ENCODE data around the gene SYNGR2.
A peak's percentile ranks its signal among the peaks of the same experiment; 100 is the strongest.

Gene SYNGR2

GRCh38 chr17:78208486-78208885, 40.1 kb downstream of the SYNGR2 start:
- DNase-seq: no peak

DNA sequence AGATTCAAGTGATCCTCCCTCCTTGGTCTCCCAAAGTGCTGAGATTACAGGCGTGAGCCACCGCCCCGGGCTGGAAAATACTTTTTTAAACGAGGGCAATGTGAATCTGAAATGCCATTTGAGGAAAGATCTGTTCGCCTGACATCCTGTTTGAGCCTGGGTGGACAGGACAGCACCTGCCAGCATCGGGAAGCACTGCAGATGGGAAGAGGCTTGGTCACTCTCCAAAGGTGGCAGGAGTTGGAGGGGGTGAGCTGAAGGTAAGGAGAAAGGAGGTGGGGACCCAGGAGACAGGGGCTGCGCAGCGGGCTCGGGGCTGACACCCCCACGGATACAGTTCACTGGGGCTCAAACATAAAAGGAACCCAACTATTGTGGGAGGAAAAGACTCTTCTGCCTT, 41.7 kb downstream of the SYNGR2 start:
- no peak for DNase-seq

GRCh38 chr17:78211032-78211431, 42.7 kb downstream of the SYNGR2 start:
- no peak for DNase-seq

DNA sequence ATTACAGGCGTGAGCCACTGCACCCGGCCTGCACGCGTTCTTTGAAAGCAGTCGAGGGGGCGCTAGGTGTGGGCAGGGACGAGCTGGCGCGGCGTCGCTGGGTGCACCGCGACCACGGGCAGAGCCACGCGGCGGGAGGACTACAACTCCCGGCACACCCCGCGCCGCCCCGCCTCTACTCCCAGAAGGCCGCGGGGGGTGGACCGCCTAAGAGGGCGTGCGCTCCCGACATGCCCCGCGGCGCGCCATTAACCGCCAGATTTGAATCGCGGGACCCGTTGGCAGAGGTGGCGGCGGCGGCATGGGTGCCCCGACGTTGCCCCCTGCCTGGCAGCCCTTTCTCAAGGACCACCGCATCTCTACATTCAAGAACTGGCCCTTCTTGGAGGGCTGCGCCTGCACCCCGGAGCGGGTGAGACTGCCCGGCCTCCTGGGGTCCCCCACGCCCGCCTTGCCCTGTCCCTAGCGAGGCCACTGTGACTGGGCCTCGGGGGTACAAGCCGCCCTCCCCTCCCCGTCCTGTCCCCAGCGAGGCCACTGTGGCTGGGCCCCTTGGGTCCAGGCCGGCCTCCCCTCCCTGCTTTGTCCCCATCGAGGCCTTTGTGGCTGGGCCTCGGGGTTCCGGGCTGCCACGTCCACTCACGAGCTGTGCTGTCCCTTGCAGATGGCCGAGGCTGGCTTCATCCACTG, 45.8 kb downstream of the SYNGR2 start, which contains the start of gene BIRC5:
BIRC5 (plus strand) TSS at position 238 of the 690 bp plus-strand sequence; CDS start at position 302, 64 bp downstream.
- DNase-seq: peak; percentile 70

GRCh38 chr17:78214706-78215061, 46.3 kb downstream of the SYNGR2 start:
- no peak for DNase-seq

DNA sequence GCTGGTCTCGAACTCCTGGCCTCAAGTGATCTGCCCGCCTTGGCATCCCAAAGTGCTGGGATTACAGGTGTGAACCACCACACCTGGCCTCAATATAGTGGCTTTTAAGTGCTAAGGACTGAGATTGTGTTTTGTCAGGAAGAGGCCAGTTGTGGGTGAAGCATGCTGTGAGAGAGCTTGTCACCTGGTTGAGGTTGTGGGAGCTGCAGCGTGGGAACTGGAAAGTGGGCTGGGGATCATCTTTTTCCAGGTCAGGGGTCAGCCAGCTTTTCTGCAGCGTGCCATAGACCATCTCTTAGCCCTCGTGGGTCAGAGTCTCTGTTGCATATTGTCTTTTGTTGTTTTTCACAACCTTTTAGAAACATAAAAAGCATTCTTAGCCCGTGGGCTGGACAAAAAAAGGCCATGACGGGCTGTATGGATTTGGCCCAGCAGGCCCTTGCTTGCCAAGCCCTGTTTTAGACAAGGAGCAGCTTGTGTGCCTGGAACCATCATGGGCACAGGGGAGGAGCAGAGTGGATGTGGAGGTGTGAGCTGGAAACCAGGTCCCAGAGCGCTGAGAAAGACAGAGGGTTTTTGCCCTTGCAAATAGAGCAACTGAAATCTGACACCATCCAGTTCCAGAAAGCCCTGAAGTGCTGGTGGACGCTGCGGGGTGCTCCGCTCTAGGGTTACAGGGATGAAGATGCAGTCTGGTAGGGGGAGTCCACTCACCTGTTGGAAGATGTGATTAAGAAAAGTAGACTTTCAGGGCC, 51.2 kb downstream of the SYNGR2 start:
- DNase-seq: peak; percentile 90
